HepG2 (cell line): ENCODE data around the gene NAXD. TPM values are rescaled to one million over a fixed set of nuclear protein-coding genes. Genes with fewer than 3 reads are reported as not detected.

Experiments used
- ATAC-seq: fragments of 200-7000 bp; cut with Tn5 transposase; 3 replicates; pipeline ENCODE4 v1.9.1; 2020; ENCODE audit warnings: mild to moderate bottlenecking, moderate library complexity
- BruUV-seq: library from RNA; stranded (reverse); fragments of 400-500 nt; replicated peaks from 2 replicates; lab custom pipeline; 2021; lab: Mats Ljungman, UMichigan
- CTCF ChIA-PET: fragments of 300-600 bp; formaldehyde crosslinking; extraction: SDS; loops from one replicate; lab custom pipeline; 2021; ENCODE audit warnings: low total read pairs, inconsistent platforms, low intra/inter-chr PET ratio; lab: Yijun Ruan, JAX
- POLR2A ChIA-PET: fragments of 350-600 bp; sonication (Branson Sonifier 250); formaldehyde crosslinking; loops from one replicate; lab custom pipeline; 2020; ENCODE audit warnings: antibody characterized with exemption, inconsistent platforms; lab: Yijun Ruan, JAX
- DNase-seq: peaks from one replicate; pipeline ENCODE4 v3.0.0-alpha.2; 2015; ENCODE audit warnings: low spot score
- FAIRE-seq: peaks from 3 replicates; lab custom pipeline; 2011; peaks lifted over from hg19 to GRCh38; lab: Jason Lieb, UNC
- H2AFZ ChIP-seq: one replicate; pipeline ENCODE4 v1.6.1; 2011; ENCODE audit warnings: low read length, inconsistent platforms
- H3K27ac ChIP-seq: fragments of 300-600 bp; 3 replicates; pipeline ENCODE4 v1.8.0; 2011; ENCODE audit warnings: mixed run types, mild to moderate bottlenecking, mixed read lengths, low read length, inconsistent platforms; ENCODE audit not compliant: insufficient read depth; ENCODE audit errors: extremely low read length
- H3K27me3 ChIP-seq, 2 experiments: fragments of 200-600 bp in 1 of 2; 2 replicates in 1 of 2; 3 replicates in 1 of 2; pipeline versions ENCODE4 v1.6.0 to v1.8.0; 2011; ENCODE audit warnings: low read length in 2 of 2, mild to moderate bottlenecking in 2 of 2, moderate library complexity in 2 of 2, inconsistent platforms in 1 of 2; ENCODE audit not compliant: insufficient read depth in 2 of 2, control insufficient read depth in 1 of 2
- H3K36me3 ChIP-seq, 2 experiments: fragments of 200-600 bp in 1 of 2; replicated peaks in 1 of 2; 2 replicates in 1 of 2; 3 replicates in 1 of 2; pipeline versions ENCODE4 v1.5.1 to v1.8.0; 2011; ENCODE audit warnings: low read length in 2 of 2, inconsistent platforms in 1 of 2; ENCODE audit not compliant: insufficient read depth in 2 of 2, control insufficient read depth in 1 of 2
- H3K4me1 ChIP-seq: 2 replicates; pipeline ENCODE4 v1.5.1; 2012; ENCODE audit warnings: low read length, inconsistent platforms; ENCODE audit not compliant: insufficient read depth
- H3K4me2 ChIP-seq: 2 replicates; pipeline ENCODE4 v1.6.0; 2011; ENCODE audit warnings: low read depth, low read length, inconsistent platforms
- H3K4me3 ChIP-seq, 3 experiments: fragments of 200-600 bp in 1 of 3; sonication (generic), shearing (Covaris generic) in 1 of 3; replicated peaks in 1 of 3; 2 replicates each; pipeline ENCODE4 v1.5.1; 2011 to 2016; ENCODE audit warnings: low read length in 3 of 3, inconsistent platforms in 2 of 3, low read depth in 2 of 3, mild to moderate bottlenecking in 2 of 3, control low read depth in 1 of 3, mixed read lengths in 1 of 3; ENCODE audit not compliant: insufficient read depth in 1 of 3
- H3K79me2 ChIP-seq: one replicate; pipeline ENCODE4 v1.6.1; 2011; ENCODE audit warnings: low read length, inconsistent platforms; ENCODE audit not compliant: insufficient read depth
- H3K9ac ChIP-seq: 2 replicates; pipeline ENCODE4 v1.6.0; 2011; ENCODE audit warnings: mild to moderate bottlenecking, low read depth, low read length, inconsistent platforms; ENCODE audit not compliant: insufficient read depth
- H3K9me3 ChIP-seq: 2 replicates; pipeline ENCODE4 v1.5.1; 2012; ENCODE audit warnings: mild to moderate bottlenecking, low read length
- H4K20me1 ChIP-seq: 2 replicates; pipeline ENCODE4 v1.6.0; 2011; ENCODE audit warnings: inconsistent platforms, mild to moderate bottlenecking, low read length, moderate library complexity; ENCODE audit not compliant: insufficient read depth
- ATF2 ChIP-seq: sonication (generic); formaldehyde crosslinking; IDR thresholded peaks from 2 replicates; pipeline ENCODE4 v1.4.0; 2020; ENCODE audit warnings: missing genetic modification reagents
- MXD4 ChIP-seq: IDR thresholded peaks from 2 replicates; pipeline ENCODE4 v1.6.1; 2016; ENCODE audit warnings: mild to moderate bottlenecking, missing biosample characterization, missing genetic modification reagents
- MYNN ChIP-seq: sonication (generic); formaldehyde crosslinking; IDR thresholded peaks from 2 replicates; pipeline ENCODE4 v1.4.0; 2020; ENCODE audit warnings: mild to moderate bottlenecking, low read depth, missing genetic modification reagents
- NFATC3 ChIP-seq: sonication (generic); formaldehyde crosslinking; IDR thresholded peaks from 2 replicates; pipeline ENCODE4 v1.5.1; 2020; ENCODE audit warnings: mild to moderate bottlenecking, missing genetic modification reagents
- SP4 ChIP-seq: sonication (generic); formaldehyde crosslinking; IDR thresholded peaks from 2 replicates; pipeline ENCODE4 v1.8.1; 2023; ENCODE audit warnings: mild to moderate bottlenecking, missing genetic modification reagents
- TIGD3 ChIP-seq: sonication (generic); formaldehyde crosslinking; IDR thresholded peaks from 2 replicates; pipeline ENCODE4 v1.5.1; 2020; ENCODE audit warnings: mild to moderate bottlenecking, missing genetic modification reagents, borderline replicate concordance
- ZFP41 ChIP-seq: sonication (generic); formaldehyde crosslinking; IDR thresholded peaks from 2 replicates; pipeline ENCODE4 v1.4.0; 2020; ENCODE audit warnings: mild to moderate bottlenecking, missing genetic modification reagents, borderline replicate concordance
- ZNF441 ChIP-seq: sonication (generic); formaldehyde crosslinking; IDR thresholded peaks from 2 replicates; pipeline ENCODE4 v1.7.0; 2021; ENCODE audit warnings: missing genetic modification reagents, borderline replicate concordance
- ZNF513 ChIP-seq: sonication (generic); formaldehyde crosslinking; conservative IDR thresholded peaks from 2 replicates; pipeline ENCODE4 v1.5.0; 2020; ENCODE audit warnings: missing genetic modification reagents
- ZNF567 ChIP-seq: sonication (generic); formaldehyde crosslinking; IDR thresholded peaks from 2 replicates; pipeline ENCODE4 v1.8.1; 2023; ENCODE audit warnings: mild to moderate bottlenecking, missing genetic modification reagents, borderline replicate concordance
- ZNF644 ChIP-seq: IDR thresholded peaks from 2 replicates; pipeline ENCODE4 v1.6.1; 2016; ENCODE audit warnings: low read depth
- ZNF766 ChIP-seq: sonication (generic); formaldehyde crosslinking; IDR thresholded peaks from 2 replicates; pipeline ENCODE4 v1.5.0; 2020; ENCODE audit warnings: missing genetic modification reagents, borderline replicate concordance
- ZNF800 ChIP-seq: sonication (generic); formaldehyde crosslinking; IDR thresholded peaks from 2 replicates; pipeline ENCODE4 v1.4.0; 2020; ENCODE audit warnings: missing genetic modification reagents
- WGBS: methylation state at CpG from one replicate; pipeline ENCODE4 v1.1.6; 2017; ENCODE audit warnings: low lambda C conversion rate; 5-methylcytosine and 5-hydroxymethylcytosine counted together
- in situ Hi-C: cut with HindIII; loops from 2 replicates; pipeline ENCODE4 v1.10.0; 2017; ENCODE audit warnings: low pct_unique_long_range_greater_than_20kb; ENCODE audit not compliant: extremely low pct_ligation_motif_present
- intact Hi-C: fragments of 100-400 bp; cut with micrococcal nuclease; formaldehyde crosslinking; loops from one replicate; pipeline ENCODE4 v1.10.0; 2022; ENCODE audit not compliant: unreplicated experiment
- polyA plus RNA-seq, 8 experiments: library from polyadenylated mRNA; depleted of rRNA in 3 of 8; stranded (reverse) in 7 of 8; unstranded in 1 of 8; fragments of >200 nt; fragmentation: Illumina TruSeq in 4 of 8; extraction: Trizol in 4 of 8; gene quantifications; 2 replicates each; pipeline versions ENCODE4 v1.2.1 to v1.2.3, GENCODE V29; 2011 to 2016; ENCODE audit warnings: low read depth in 4 of 8, missing spikeins in 1 of 8, mixed read lengths in 1 of 8; ENCODE audit not compliant: insufficient read depth in 1 of 8
- total RNA-seq, 5 experiments: library from RNA; depleted of rRNA; stranded (reverse); fragments of >200 nt; fragmentation: Illumina TruSeq; extraction: Trizol; gene quantifications; 2 replicates each; pipeline ENCODE4 v1.2.3, GENCODE V29; 2016; ENCODE audit warnings: low read depth in 1 of 5

The NAXD gene
- total and polyA plus RNA-seq, 2 of the 13 experiments (the other 11 are each of a cell fraction or from before 2014, with no cell fraction given) = 19.0 to 23.2 TPM

GRCh38 chr13:110681868-110682550 lies 66.7 kb downstream of the NAXD start:
- H2AFZ ChIP-seq = no peak overlapping the region
- H3K9me3 ChIP-seq = no peaks in the 10 kb centered on the region
- no peak for ATAC-seq
- no peak for FAIRE-seq
- H3K27me3 ChIP-seq = no peaks in the 10 kb centered on the region
- TF ChIP-seq ZFP41 (CRISPR knock-in tag) = no peak
- no peak for TF ChIP-seq ZNF800
- TF ChIP-seq ATF2 (CRISPR knock-in tag) = no peak
- TF ChIP-seq SP4 (CRISPR knock-in tag) = no peak
- TF ChIP-seq ZNF513 (CRISPR knock-in tag) = no peak
- no peak for TF ChIP-seq MYNN (CRISPR knock-in tag)
- no peak for TF ChIP-seq ZNF766 (CRISPR knock-in tag)
- TF ChIP-seq NFATC3 (CRISPR knock-in tag) = no peak
- TF ChIP-seq ZNF644 (CRISPR knock-in tag) = no peak
- TF ChIP-seq ZNF567 (CRISPR knock-in tag) = no peak
- TF ChIP-seq TIGD3 (CRISPR knock-in tag) = no peak
- TF ChIP-seq ZNF441 = no peak
- TF ChIP-seq MXD4 (CRISPR knock-in tag) = no peak
- in situ Hi-C loops = loop anchor here (10.0 kb wide), 1 partner anchor 133 kb away; no protein-coding TSS in a partner anchor
- ChIA-PET POLR2A (interaction anchor here (1.5 kb wide), 1 partner anchor 33 kb away, joined by 6 read pairs; no protein-coding TSS in a partner anchor), CTCF (interaction anchor here (2.5 kb wide), 1 partner anchor 137 kb away, joined by 15 read pairs; no protein-coding TSS in a partner anchor)
- no peaks in the 10 kb centered on the region for H3K79me2 ChIP-seq
- DNase-seq = no peak
- H3K4me2 ChIP-seq = no peak overlapping the region
- 91% methylated on average over 15 of the region's 15 CpGs for WGBS
- H3K4me1 ChIP-seq = peaks cover 26% of the 10 kb centered on the region
- no peak overlapping the region for H3K27ac ChIP-seq
- no peaks in the 10 kb centered on the region for H4K20me1 ChIP-seq
- no peak overlapping the region for H3K4me3 ChIP-seq
- peaks cover 7 to 41% of the 10 kb centered on the region in 2 experiments; a peak in 4 of 5 replicates for H3K36me3 ChIP-seq
- BruUV-seq = no TSS peak
- intact Hi-C loops = no loop called here
- H3K9ac ChIP-seq = no peak overlapping the region
